K562 (cell line): ENCODE measurements around the gene TTLL8. TPM values are rescaled to one million over a fixed set of nuclear protein-coding genes. Genes with fewer than 3 reads are reported as not detected.

ENCODE experiments used
- ATAC-seq: fragments of 200-7000 bp; cut with Tn5 transposase; 3 replicates; pipeline ENCODE4 v1.9.1; 2020; ENCODE audit warnings: moderate library complexity
- BruUV-seq: library from RNA; stranded (reverse); fragments of 400-500 nt; replicated peaks from 2 replicates; lab custom pipeline; 2021; lab: Mats Ljungman, UMichigan
- CTCF ChIA-PET: fragments of 300-600 bp; formaldehyde crosslinking; extraction: SDS; loops from one replicate; lab custom pipeline; 2021; ENCODE audit warnings: low intra/inter-chr PET ratio; lab: Yijun Ruan, JAX
- POLR2A ChIA-PET: fragments of 300-600, 350-650 bp; sonication (Branson Sonifier 250); formaldehyde crosslinking; extraction: SDS; loops from one replicate; lab custom pipeline; 2021; ENCODE audit warnings: antibody characterized with exemption, inconsistent platforms; lab: Yijun Ruan, JAX
- DNase-seq, 4 experiments: peaks; one replicate each; pipeline versions ENCODE4 v3.0.0 to v3.0.0-alpha.2; 2011 to 2018; ENCODE audit warnings: low spot score in 3 of 4, mixed read lengths in 3 of 4; ENCODE audit errors: extremely low read depth in 1 of 4
- FAIRE-seq: peaks from 2 replicates; lab custom pipeline; 2011; peaks lifted over from hg19 to GRCh38; lab: Jason Lieb, UNC
- H2AFZ ChIP-seq: 2 replicates; pipeline ENCODE4 v1.6.0; 2011; ENCODE audit warnings: low read depth, low read length, control low read depth, inconsistent platforms
- H3K27ac ChIP-seq: fragments of 200-600 bp; 3 replicates; pipeline ENCODE4 v1.8.0; 2011; ENCODE audit warnings: low read depth, mild to moderate bottlenecking, control low read depth, inconsistent platforms, low read length, moderate library complexity, mixed read lengths; ENCODE audit errors: extremely low read depth
- H3K27me3 ChIP-seq, 2 experiments: fragments of 300-600 bp in 1 of 2; 2 replicates in 1 of 2; 3 replicates in 1 of 2; pipeline versions ENCODE4 v1.6.0 to v1.8.0; 2011; ENCODE audit warnings: inconsistent platforms in 2 of 2, low read length in 2 of 2, mild to moderate bottlenecking in 1 of 2, mixed read lengths in 1 of 2, moderate library complexity in 1 of 2; ENCODE audit not compliant: control insufficient read depth in 2 of 2, insufficient read depth in 2 of 2
- H3K36me3 ChIP-seq: fragments of 300-600 bp; 3 replicates; pipeline ENCODE4 v1.8.0; 2011; ENCODE audit warnings: mild to moderate bottlenecking, low read length, inconsistent platforms; ENCODE audit not compliant: control insufficient read depth, insufficient read depth
- H3K4me1 ChIP-seq, 2 experiments: fragments of 200-600 bp in 1 of 2; replicated peaks in 1 of 2; 2 replicates in 1 of 2; 3 replicates in 1 of 2; pipeline versions ENCODE4 v1.5.1 to v1.8.0; 2011; ENCODE audit warnings: inconsistent platforms in 2 of 2, low read length in 2 of 2, mild to moderate bottlenecking in 1 of 2, mixed read lengths in 1 of 2, moderate library complexity in 1 of 2; ENCODE audit not compliant: control insufficient read depth in 2 of 2, insufficient read depth in 2 of 2
- H3K4me2 ChIP-seq: 2 replicates; pipeline ENCODE4 v1.6.1; 2011; ENCODE audit warnings: low read length, control low read depth, inconsistent platforms, mixed read lengths; ENCODE audit not compliant: insufficient read depth
- H3K4me3 ChIP-seq: fragments of 200-600 bp; sonication (generic), shearing (Covaris generic); 2 replicates; pipeline ENCODE4 v1.5.1; 2016; ENCODE audit warnings: control low read depth, inconsistent platforms
- H3K79me2 ChIP-seq: fragments of 200-600 bp; 3 replicates; pipeline ENCODE4 v1.8.0; 2011; ENCODE audit warnings: low read length, inconsistent platforms; ENCODE audit not compliant: control insufficient read depth, insufficient read depth
- H3K9ac ChIP-seq, 2 experiments: 2 replicates each; pipeline versions ENCODE4 v1.6.0 to v1.6.1; 2011; ENCODE audit warnings: low read depth in 2 of 2, low read length in 2 of 2, control low read depth in 1 of 2, inconsistent platforms in 1 of 2, mild to moderate bottlenecking in 1 of 2, mixed read lengths in 1 of 2; ENCODE audit not compliant: insufficient read depth in 1 of 2
- H3K9me1 ChIP-seq: one replicate; pipeline ENCODE4 v1.6.0; 2011; ENCODE audit warnings: inconsistent platforms, mild to moderate bottlenecking, low read length, moderate library complexity; ENCODE audit not compliant: control insufficient read depth, insufficient read depth
- H3K9me3 ChIP-seq: replicated peaks from 2 replicates; pipeline ENCODE4 v1.5.1; 2011; ENCODE audit warnings: low read depth, low read length, inconsistent platforms; ENCODE audit not compliant: control insufficient read depth, insufficient read depth
- H4K20me1 ChIP-seq: replicated peaks from 2 replicates; pipeline ENCODE4 v1.6.1; 2011; ENCODE audit warnings: low read length, inconsistent platforms, mixed read lengths; ENCODE audit not compliant: control insufficient read depth, insufficient read depth
- EGR1 ChIP-seq: fragments of 450-650 bp; conservative IDR thresholded peaks from 2 replicates; pipeline ENCODE4 v1.6.1; 2017; ENCODE audit warnings: mild to moderate bottlenecking
- GTF2F1 ChIP-seq: IDR thresholded peaks from 2 replicates; pipeline ENCODE4 v1.6.1; 2011; ENCODE audit warnings: low read depth, low read length, improper control_type of control experiment
- HDAC3 ChIP-seq: fragments of 450-650 bp; IDR thresholded peaks from 2 replicates; pipeline ENCODE4 v1.6.1; 2018; ENCODE audit warnings: borderline replicate concordance, mild to moderate bottlenecking, moderate library complexity; ENCODE audit not compliant: partially characterized antibody
- KLF13 ChIP-seq: fragments of 450-650 bp; IDR thresholded peaks from 2 replicates; pipeline ENCODE4 v1.6.1; 2016; ENCODE audit warnings: missing genetic modification characterization, low read depth, mild to moderate bottlenecking, missing compliant biosample characterization, moderate library complexity, borderline replicate concordance
- MCM7 ChIP-seq, 2 experiments: fragments of 450-650 bp; IDR thresholded peaks; 2 replicates each; pipeline ENCODE4 v1.6.1; 2016 to 2018
- POLR2G ChIP-seq: fragments of 200-400 bp; formaldehyde crosslinking; IDR thresholded peaks from 2 replicates; pipeline ENCODE4 v1.6.1; 2017; ENCODE audit warnings: low read depth, mild to moderate bottlenecking, antibody characterized with exemption, low read length, moderate library complexity
- RUNX1 ChIP-seq: sonication (generic); IDR thresholded peaks from 2 replicates; pipeline ENCODE4 v1.6.1; 2016; ENCODE audit warnings: antibody characterized with exemption, low read depth
- SMAD3 ChIP-seq: fragments of 450-650 bp; formaldehyde crosslinking; conservative IDR thresholded peaks from 2 replicates; pipeline ENCODE4 v1.4.0; 2020; ENCODE audit warnings: mild to moderate bottlenecking
- SMARCA4 ChIP-seq: fragments of 450-650 bp; IDR thresholded peaks from 2 replicates; pipeline ENCODE4 v1.6.1; 2016
- TEAD2 ChIP-seq: fragments of 450-650 bp; IDR thresholded peaks from 2 replicates; pipeline ENCODE4 v1.6.1; 2016; ENCODE audit warnings: missing genetic modification characterization, control low read depth, missing compliant biosample characterization
- TFAM ChIP-seq: fragments of 250-450 bp; sonication (Bioruptor Pico); conservative IDR thresholded peaks from 2 replicates; pipeline ENCODE4 v1.5.0; 2021; ENCODE audit warnings: mild to moderate bottlenecking, moderate library complexity
- ZNF165 ChIP-seq: fragments of 250-450 bp; sonication (Bioruptor Pico); IDR thresholded peaks from 2 replicates; pipeline ENCODE4 v1.4.0; 2020; ENCODE audit warnings: borderline replicate concordance
- ZSCAN32 ChIP-seq: fragments of 450-650 bp; formaldehyde crosslinking; IDR thresholded peaks from 2 replicates; pipeline ENCODE4 v1.4.0; 2020; ENCODE audit warnings: mild to moderate bottlenecking, moderate library complexity
- WGBS: fragments of 100-300 bp; shearing (Covaris generic); methylation state at CpG from one replicate; pipeline ENCODE4 v1.1.6; 2016; ENCODE audit warnings: low coverage, mixed read lengths; ENCODE audit not compliant: insufficient coverage; ENCODE audit errors: missing lambda C conversion rate; 5-methylcytosine and 5-hydroxymethylcytosine counted together
- in situ Hi-C: fragments of 300-500 bp; cut with MboI; formaldehyde crosslinking; loops from 4 replicates; pipeline ENCODE4 v1.15.0; 2018; ENCODE audit warnings: inconsistent platforms, mixed read lengths
- intact Hi-C: fragments of 100-400 bp; cut with micrococcal nuclease; formaldehyde crosslinking; loops from 2 replicates; pipeline ENCODE4 v1.14.2; 2022
- polyA plus RNA-seq, 8 experiments: library from polyadenylated mRNA; depleted of rRNA in 4 of 8; stranded (reverse) in 5 of 8; unstranded in 3 of 8; fragments of >200 nt; fragmentation: Nextera tagmentation in 2 of 8; fragmentation: Illumina TruSeq in 1 of 8; extraction: Ambion mirVana in 2 of 8; extraction: Trizol in 1 of 8; gene quantifications; 2 replicates each; pipeline versions ENCODE4 v1.2.1 to v1.2.3, GENCODE V29; 2011 to 2014; ENCODE audit warnings: inconsistent platforms in 1 of 8, missing spikeins in 1 of 8
- total RNA-seq, 7 experiments: library from RNA; depleted of rRNA in 6 of 7; stranded (reverse); fragments of >200 nt in 6 of 7; fragmentation: Illumina TruSeq in 2 of 7; extraction: Trizol in 2 of 7; gene quantifications; 2 replicates each; pipeline versions ENCODE4 v1.2.1 to v1.2.3, GENCODE V29; 2011 to 2021; ENCODE audit warnings: low replicate concordance in 1 of 7
- TF ChIP-seq, protein P1 (sequence below): conservative IDR thresholded peaks from 2 replicates; pipeline ENCODE4 v1.6.1; 2011; ENCODE audit warnings: low read depth, mild to moderate bottlenecking, low read length; ENCODE audit not compliant: control insufficient read depth

Gene TTLL8
- total and polyA plus RNA-seq, 9 of the 15 experiments (the other 6 are each of a cell fraction or from before 2014, with no cell fraction given): not detected

- no peak overlapping the region for H2AFZ ChIP-seq
- DNase-seq (no peak), ATAC-seq (no peak), FAIRE-seq (no peak)
- intact Hi-C loops (no loop called here), in situ Hi-C loops (no loop called here)
- H3K36me3 ChIP-seq: no peaks in the 10 kb centered on the region
- H3K9ac ChIP-seq: peak overlapping the region in 1 of 2 experiments; percentile 87; a peak in 2 of 4 replicates
- H3K27ac ChIP-seq: no peak overlapping the region
- no peaks in the 10 kb centered on the region for H4K20me1 ChIP-seq
- CTCF ChIA-PET: interaction anchor here (0.6 kb wide), 1 partner anchor 40 kb away, joined by 3 read pairs; the partner anchor contains the start of gene PIM3
- no peaks in the 10 kb centered on the region for H3K9me3 ChIP-seq
- H3K4me1 ChIP-seq: peaks cover 0 to 59% of the 10 kb centered on the region in 2 experiments; a peak in 3 of 5 replicates
- no peak for TF ChIP-seq SMARCA4
- no peaks in the 10 kb centered on the region for H3K79me2 ChIP-seq
- H3K4me2 ChIP-seq: no peak overlapping the region
- POLR2A ChIA-PET: interaction anchor here (0.5 to 1.2 kb wide), 4 partner anchors 8 to 340 kb away, joined by 3 to 4 read pairs (median 4); no protein-coding TSS in a partner anchor
- no peaks in the 10 kb centered on the region for H3K9me1 ChIP-seq
- H3K27me3 ChIP-seq: no peaks in the 10 kb centered on the region
- no peak overlapping the region for H3K4me3 ChIP-seq
- BruUV-seq: no TSS peak
- 54% methylated on average over 23 of the region's 32 CpGs for WGBS
These were observed 57.3 kb downstream of the TTLL8 start for GRCh38 chr22:50000587-50001387.

DNA sequence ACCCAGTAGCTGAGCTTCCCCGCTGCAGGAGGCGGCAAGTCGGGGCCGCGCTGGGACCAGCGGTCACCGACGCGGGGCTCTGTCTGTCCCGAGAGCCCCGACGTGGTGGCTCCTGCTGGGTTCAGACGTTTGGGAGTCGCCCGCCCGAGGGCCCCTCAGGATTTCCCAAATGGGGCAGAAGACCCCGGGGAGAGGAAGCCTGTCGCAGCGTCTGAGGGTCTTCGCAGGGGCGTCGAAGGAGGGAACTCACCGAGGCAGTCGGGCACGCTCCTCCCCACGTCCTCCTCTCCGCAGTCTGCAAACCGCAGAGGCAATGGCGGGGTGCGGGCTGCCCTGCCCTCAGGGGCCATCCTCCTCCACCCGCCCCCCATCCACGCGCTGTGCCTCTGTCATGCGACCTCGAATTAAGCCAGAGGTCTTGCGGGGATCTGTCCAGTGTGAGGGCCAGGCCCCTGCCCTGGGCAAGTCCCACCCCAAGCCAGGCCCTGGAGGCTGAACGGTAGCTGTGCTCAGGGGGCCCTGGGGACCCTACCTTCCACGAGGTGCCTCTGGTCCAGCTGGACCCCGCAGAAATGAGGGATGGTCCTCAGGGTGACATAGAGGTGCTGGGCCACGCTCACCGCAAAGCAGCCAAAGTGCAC is 58.0 kb downstream of the TTLL8 start:
- Histone ChIP-seq H3K27ac (no peak overlapping the region), H3K36me3 (no peaks in the 10 kb centered on the region), H2AFZ (peak overlapping the region; percentile 83), H3K27me3 (no peaks in the 10 kb centered on the region), H3K4me1 (peaks cover 0 to 65% of the 10 kb centered on the region in 2 experiments; a peak in 3 of 5 replicates), H4K20me1 (no peaks in the 10 kb centered on the region), H3K79me2 (no peaks in the 10 kb centered on the region), H3K9me1 (no peaks in the 10 kb centered on the region), H3K4me3 (peak overlapping the region; percentile 43), H3K4me2 (peak overlapping the region; percentile 52), H3K9me3 (no peaks in the 10 kb centered on the region), H3K9ac (peak overlapping the region in 1 of 2 experiments; percentile 87; a peak in 2 of 4 replicates)
- BruUV-seq: no TSS peak
- CTCF ChIA-PET: no interaction called here
- intact Hi-C loops (no loop called here), in situ Hi-C loops (no loop called here)
- FAIRE-seq: no peak
- 8% methylated on average over 20 of the region's 41 CpGs for WGBS
- POLR2A ChIA-PET: interaction anchor here (0.5 to 1.2 kb wide), 4 partner anchors 69 to 341 kb away, joined by 3 to 4 read pairs (median 3); no protein-coding TSS in a partner anchor
- peak; percentile 72 for ATAC-seq
- no peak for DNase-seq
- TF ChIP-seq GTF2F1 (no peak), MCM7 (IDR thresholded peaks at IDR 0.05) (no peak), ZSCAN32 (no peak), POLR2G (no peak), RUNX1 (no peak), TEAD2 (tag) (no peak), TFAM (CRISPR knock-in tag) (no peak), SMAD3 (no peak), HDAC3 (no peak), ZNF165 (CRISPR knock-in tag) (no peak), EGR1 (no peak), KLF13 (tag) (no peak)
- TF ChIP-seq, protein P1, sequence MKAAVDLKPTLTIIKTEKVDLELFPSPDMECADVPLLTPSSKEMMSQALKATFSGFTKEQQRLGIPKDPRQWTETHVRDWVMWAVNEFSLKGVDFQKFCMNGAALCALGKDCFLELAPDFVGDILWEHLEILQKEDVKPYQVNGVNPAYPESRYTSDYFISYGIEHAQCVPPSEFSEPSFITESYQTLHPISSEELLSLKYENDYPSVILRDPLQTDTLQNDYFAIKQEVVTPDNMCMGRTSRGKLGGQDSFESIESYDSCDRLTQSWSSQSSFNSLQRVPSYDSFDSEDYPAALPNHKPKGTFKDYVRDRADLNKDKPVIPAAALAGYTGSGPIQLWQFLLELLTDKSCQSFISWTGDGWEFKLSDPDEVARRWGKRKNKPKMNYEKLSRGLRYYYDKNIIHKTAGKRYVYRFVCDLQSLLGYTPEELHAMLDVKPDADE: no peak
